Endothelial cell of umbilical vein (primary cell): Measurements from ENCODE around the gene TBX15.

Experiments used
- CTCF ChIP-seq, 2 donors: IDR thresholded peaks; 1 replicate in 1 of 2; 2 replicates in 1 of 2; pipeline ENCODE4 v1.5.1; 2011; ENCODE audit warnings: low read length in 2 of 2, mild to moderate bottlenecking in 2 of 2, moderate library complexity in 2 of 2, control low read depth in 1 of 2, inconsistent platforms in 1 of 2, low read depth in 1 of 2; ENCODE audit not compliant: insufficient read depth in 1 of 2; ENCODE audit errors: extremely low read depth in 1 of 2
- EZH2 ChIP-seq: IDR thresholded peaks from 2 replicates; pipeline ENCODE4 v1.6.1; 2012; ENCODE audit warnings: borderline replicate concordance, low read depth, mild to moderate bottlenecking, moderate library complexity, low read length, inconsistent platforms; ENCODE audit not compliant: severe bottlenecking
- FOS ChIP-seq: IDR thresholded peaks from 2 replicates; pipeline ENCODE4 v1.6.1; 2011; ENCODE audit warnings: mild to moderate bottlenecking, low read length, moderate library complexity, borderline replicate concordance; ENCODE audit not compliant: insufficient read depth
- GATA2 ChIP-seq: IDR thresholded peaks from 2 replicates; pipeline ENCODE4 v1.7.0; 2011; ENCODE audit warnings: low read depth, mild to moderate bottlenecking, moderate library complexity, mixed read lengths, low read length; ENCODE audit not compliant: insufficient read length, insufficient read depth
- JUN ChIP-seq: IDR thresholded peaks from 2 replicates; pipeline ENCODE4 v1.6.1; 2011; ENCODE audit warnings: borderline replicate concordance, low read depth; ENCODE audit not compliant: insufficient read length, insufficient read depth
- MYC ChIP-seq: IDR thresholded peaks from one replicate; pipeline ENCODE4 v1.6.1; 2011; ENCODE audit warnings: mild to moderate bottlenecking, low read depth, low read length
- POLR2A ChIP-seq: IDR thresholded peaks from 2 replicates; pipeline ENCODE4 v1.6.1; 2012; ENCODE audit warnings: low read depth, mild to moderate bottlenecking, control low read depth, low read length
- POLR2AphosphoS5 ChIP-seq: IDR thresholded peaks from 2 replicates; pipeline ENCODE4 v1.6.1; 2012; ENCODE audit warnings: low read depth, mild to moderate bottlenecking, control low read depth, low read length, moderate library complexity; ENCODE audit not compliant: insufficient read depth
- TF ChIP-seq, protein P1 (sequence below): IDR thresholded peaks from 2 replicates; pipeline ENCODE4 v1.6.1; 2011; ENCODE audit not compliant: insufficient read depth, insufficient read length

DNA sequence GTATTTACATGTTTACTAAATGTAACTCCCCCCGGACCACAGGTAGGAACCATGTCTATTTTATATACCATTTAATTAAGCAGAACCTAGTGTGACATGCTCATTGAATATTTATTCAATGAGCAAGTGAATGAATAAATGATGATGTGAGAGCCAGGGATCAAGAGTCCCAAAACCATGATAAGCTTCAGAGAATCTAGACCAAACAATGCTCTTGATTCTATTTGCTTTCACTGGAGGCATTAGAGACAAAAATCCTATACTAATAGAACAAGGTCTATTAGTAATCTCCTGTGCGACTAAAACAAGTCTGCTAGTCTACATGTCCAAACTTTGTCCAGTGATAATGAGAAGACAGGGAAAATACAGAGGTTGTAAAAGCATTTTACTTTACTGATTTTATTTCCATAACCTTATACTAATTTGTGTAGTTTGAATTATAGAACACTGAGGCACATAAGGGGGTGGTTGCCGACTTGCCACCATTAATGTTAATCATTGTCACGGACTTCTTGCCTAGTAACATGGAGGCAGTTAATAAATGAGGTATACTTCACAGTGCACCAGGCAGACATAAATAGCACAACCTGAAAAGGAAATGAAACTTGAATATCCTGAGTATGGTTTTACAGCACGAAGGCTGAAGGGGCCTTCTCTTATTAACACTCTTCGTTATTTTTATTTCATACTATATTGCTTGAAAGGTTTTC is 69.8 kb downstream of the TBX15 start:
- TF ChIP-seq POLR2A (no peak), CTCF (IDR thresholded peaks at IDR 0.05; ENCODE audit: extremely low read depth in 1 of 2, insufficient read depth in 1 of 2, low read depth in 1 of 2, low read length in 2 of 2) (no peak), POLR2AphosphoS5 (no peak), JUN (no peak), EZH2 (no peak), MYC (no peak), GATA2 (no peak), FOS (no peak)
- TF ChIP-seq, protein P1, sequence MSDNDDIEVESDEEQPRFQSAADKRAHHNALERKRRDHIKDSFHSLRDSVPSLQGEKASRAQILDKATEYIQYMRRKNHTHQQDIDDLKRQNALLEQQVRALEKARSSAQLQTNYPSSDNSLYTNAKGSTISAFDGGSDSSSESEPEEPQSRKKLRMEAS, result no peak
